ENCODE measurements around the gene S1PR4.

The S1PR4 gene

DNA sequence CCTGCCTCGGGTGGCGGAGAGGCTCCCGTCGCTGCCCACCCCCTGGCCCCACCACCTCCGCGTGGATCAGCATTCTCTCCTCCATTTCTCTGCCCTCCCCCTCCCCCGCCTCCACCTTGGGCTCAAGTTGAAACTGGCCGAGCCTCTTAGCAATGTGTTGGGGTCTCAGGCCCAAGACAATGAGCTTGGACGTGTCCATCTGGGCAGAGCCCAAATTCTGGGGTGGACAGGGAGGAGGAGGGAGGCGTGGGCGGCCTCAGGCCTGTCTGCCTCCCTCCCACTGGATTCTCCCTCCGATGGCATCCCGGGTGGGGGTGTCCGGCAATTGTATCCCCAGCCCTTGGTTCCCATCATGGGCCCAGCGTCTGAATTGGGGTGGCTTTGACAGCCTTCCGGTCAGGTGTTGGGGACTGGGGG lies 47.1 kb downstream of the S1PR4 start:
- DNase-seq: no peak

DNA sequence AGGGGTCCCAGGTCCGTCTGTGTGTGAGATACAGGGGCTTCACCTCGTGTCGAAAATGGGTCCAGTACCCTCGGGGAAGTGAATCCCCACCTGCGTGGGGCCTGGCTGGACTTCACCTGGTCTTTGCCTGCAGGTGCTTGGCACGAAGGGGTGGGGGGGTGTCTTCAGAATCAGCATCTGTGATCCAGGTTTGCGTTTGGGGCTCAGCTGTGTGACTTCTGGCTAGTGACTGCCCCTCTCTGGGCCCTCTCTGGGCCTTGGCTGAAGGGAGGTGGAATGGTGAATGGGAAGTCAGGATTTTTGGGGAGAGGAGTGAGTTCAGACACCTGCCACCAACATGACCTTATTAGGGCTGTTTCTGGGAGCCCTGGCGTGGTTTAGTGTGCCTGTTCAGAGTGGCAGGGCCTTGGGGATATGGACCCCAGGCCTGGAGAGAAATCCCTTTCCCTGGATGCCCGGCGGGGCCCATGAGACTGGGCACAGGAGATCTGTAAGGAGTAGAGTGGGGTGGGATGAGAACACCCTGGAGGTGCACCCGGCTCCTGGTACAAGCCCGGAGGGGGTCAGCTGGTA lies 48.6 kb downstream of the S1PR4 start:
- no peak for DNase-seq

DNA sequence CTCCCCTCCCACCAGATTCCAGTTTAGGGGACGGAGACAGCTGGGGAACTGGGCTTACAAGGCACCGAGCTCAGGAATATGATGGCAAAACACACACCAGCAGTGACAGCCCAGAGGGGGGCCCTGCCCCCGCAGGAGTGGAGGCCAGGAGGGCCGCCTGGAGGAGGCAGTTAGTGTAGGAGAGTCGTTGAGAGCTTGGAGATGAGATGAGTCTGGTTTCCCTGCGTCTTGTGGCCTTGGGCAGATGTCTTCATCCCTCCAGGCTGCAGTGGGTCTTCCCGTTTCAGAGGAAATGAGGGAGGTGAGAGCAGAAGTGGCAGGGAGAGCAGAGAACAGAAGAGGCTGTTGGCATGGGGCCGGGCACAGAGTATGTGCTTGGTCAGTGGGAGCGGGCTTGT lies 50.8 kb downstream of the S1PR4 start:
- no peak for DNase-seq

All from activated CD4-positive, alpha-beta T cell treated with anti-CD3 and anti-CD28 coated beads, Interleukin-2, amount 50 U/mL, for 1 hour (primary cell).